Heart right ventricle (tissue), 16 donors: ENCODE measurements around the gene IL6R. TPM values are rescaled to one million over a fixed set of nuclear protein-coding genes. Genes with fewer than 3 reads are reported as not detected.

Experiments
- ATAC-seq, 8 donors: fragments of 200-7000 bp; cut with Tn5 transposase; one replicate each; pipeline ENCODE4 v1.9.1; 2020; ENCODE audit warnings: mild to moderate bottlenecking in 8 of 8, moderate library complexity in 8 of 8, moderate number of reproducible peaks in 1 of 8
- DNase-seq, 2 donors: peaks; one replicate each; pipeline ENCODE4 v3.0.0-alpha.2; 2020
- H3K27ac ChIP-seq, 10 donors: fragments of 200-600 bp; sonication (generic) in 2 of 10; one replicate each; pipeline versions ENCODE4 v1.5.0 to v1.8.0; 2020 to 2022; ENCODE audit warnings: mild to moderate bottlenecking in 3 of 10
- H3K27me3 ChIP-seq, 7 donors: fragments of 200-600 bp; one replicate each; pipeline ENCODE4 v1.8.0; 2021 to 2022; ENCODE audit warnings: mild to moderate bottlenecking in 2 of 7
- H3K36me3 ChIP-seq, 9 donors: fragments of 200-600 bp; sonication (generic) in 1 of 9; one replicate each; pipeline versions ENCODE4 v1.5.0 to v1.8.0; 2020 to 2022; ENCODE audit warnings: mild to moderate bottlenecking in 2 of 9
- H3K4me1 ChIP-seq, 9 donors: fragments of 200-600 bp; sonication (generic) in 1 of 9; one replicate each; pipeline versions ENCODE4 v1.5.0 to v1.8.0; 2020 to 2022; ENCODE audit warnings: mild to moderate bottlenecking in 4 of 9
- H3K4me3 ChIP-seq, 10 donors: fragments of 200-600 bp; sonication (generic) in 2 of 10; one replicate each; pipeline versions ENCODE4 v1.5.0 to v1.8.0; 2020 to 2022; ENCODE audit warnings: mild to moderate bottlenecking in 7 of 10, moderate library complexity in 2 of 10
- H3K9me3 ChIP-seq, 11 donors: fragments of 200-600 bp in 10 of 11; sonication (generic) in 2 of 11; one replicate each; pipeline versions ENCODE4 v1.5.0 to v1.8.0; 2013 to 2022; ENCODE audit warnings: mild to moderate bottlenecking in 2 of 11, control low read depth in 1 of 11, moderate library complexity in 1 of 11
- CTCF ChIP-seq, 9 donors: fragments of 200-600 bp; sonication (generic) in 2 of 9; IDR thresholded peaks; one replicate each; pipeline versions ENCODE4 v1.5.0 to v1.8.0; 2021 to 2022; ENCODE audit warnings: antibody characterized with exemption in 9 of 9, mild to moderate bottlenecking in 5 of 9, moderate library complexity in 1 of 9
- WGBS, 2 donors: extraction: QIAGEN DNeasy Blood & Tissue Kit; methylation state at CpG; one replicate each; pipeline ENCODE4 v1.1.7; 2013; ENCODE audit warnings: inconsistent platforms in 1 of 2; 5-methylcytosine and 5-hydroxymethylcytosine counted together
- intact Hi-C, 10 donors: fragments of 100-400 bp; cut with DNase I; formaldehyde crosslinking; loops; one replicate each; pipeline versions ENCODE4 v1.11.1 to v1.14.2; 2022
- polyA plus RNA-seq, 2 donors: library from polyadenylated mRNA; stranded (reverse); fragments of 200-250 nt; gene quantifications; one replicate each; pipeline ENCODE4 v1.2.3, GENCODE V29; 2013
- total RNA-seq, 10 donors: library from RNA; stranded (reverse); fragmentation: NEBNext Ultra II Directional in 3 of 10; extraction: Animal tissue kit (Norgen Biotek cat#: 25700) in 3 of 10; gene quantifications; one replicate each; pipeline versions ENCODE4 v1.2.1 to v1.2.4, GENCODE V29; 2021 to 2023
- donor health status: Arrhythmogenic right ventricular cardiomyopathy.
- donor health status: ischemic (EF 13 %, LVEDD 7.1; RV severe dilation, severe dysfunction).
- donor health status: healthy with polysubstance abuse.
- donor health status: DM: no; HTN: yes; CAD: no.
- donor health status: DM: no; HTN: no; CAD: no.
- donor health status: ischemic (EF 25% LVEDD 6.9; RV normal size, moderate dysfunction).
- donor health status: ischemic (EF 25% LVEDD 5.7; RV mildly dilated, moderate dysfunction).
- donor health status: healthy.
- donor health status: DM: yes; HTN: yes; CAD: no.
- donor health status: Ischemic cardiomyopathy.
- donor health status: ischemic (EF 35%, LVEDD 5.7; RV mildly dilated, moderate dysfunction).
- donor health status: nonischemic (EF 11% LVEDD 7.7; RV severe dilation, severe dysfunction).
- donor health status: DM: yes; HTN: yes; CAD: no.
- donor health status: PGD.
- donor health status: ischemic (EF 29% LVEDD 5.4; RV normal size, mild dysfunction).
- donor health status: nonischemic (EF 23%, LVEDD 6.1; RV moderate dilation, normal function).

The IL6R gene
- total and polyA plus RNA-seq, 12 donors: 2.9 to 16.2 (median 9.3) TPM

- TF ChIP-seq CTCF (IDR thresholded peaks at IDR 0.05): no peak
- 65 to 72% methylated on average over 11 of the region's 11 CpGs for WGBS, 2 donors
- intact Hi-C loops: loop anchor here in 6 of 10 donors (5.0 to 10.0 kb wide), 7 partner anchors 35 to 140 kb away; no protein-coding TSS in a partner anchor
- ATAC-seq (peak in 1 of 8 donors; percentile 3), DNase-seq (no peak)
- Histone ChIP-seq H3K27me3 (no peaks in the 10 kb centered on the region), H3K27ac (peak overlapping the region; percentile 48 to 96 (median 94)), H3K4me3 (peak overlapping the region in 9 of 10 donors; percentile 5 to 78 (median 67)), H3K9me3 (no peaks in the 10 kb centered on the region), H3K36me3 (peaks cover 0 to 6% (median 0%) of the 10 kb centered on the region in 9 donors), H3K4me1 (peaks cover 3 to 92% (median 48%) of the 10 kb centered on the region in 9 donors)
These were observed 2.3 kb downstream of the IL6R start for GRCh38 chr1:154407198-154408091.

GRCh38 chr1:154408174-154408777, 3.1 kb downstream of the IL6R start:
- Histone ChIP-seq H3K27me3 (no peaks in the 10 kb centered on the region), H3K27ac (peak overlapping the region; percentile 12 to 96 (median 94)), H3K4me3 (peak overlapping the region in 5 of 10 donors; percentile 63 to 78 (median 67)), H3K4me1 (peaks cover 3 to 84% (median 48%) of the 10 kb centered on the region in 9 donors), H3K9me3 (no peaks in the 10 kb centered on the region), H3K36me3 (peaks cover 0 to 6% (median 0%) of the 10 kb centered on the region in 9 donors)
- TF ChIP-seq CTCF (IDR thresholded peaks at IDR 0.05): no peak
- intact Hi-C loops: loop anchor here in 6 of 10 donors (5.0 to 10.0 kb wide), 7 partner anchors 34 to 139 kb away; no protein-coding TSS in a partner anchor
- 61 to 64% methylated on average over 7 of the region's 7 CpGs for WGBS, 2 donors
- DNase-seq (no peak), ATAC-seq (no peak)

GRCh38 chr1:154410185-154410827, 5.2 kb downstream of the IL6R start:
- Histone ChIP-seq H3K27ac (peak overlapping the region in 2 of 10 donors; percentile 26 to 38), H3K4me1 (peaks cover 10 to 75% (median 51%) of the 10 kb centered on the region in 9 donors), H3K36me3 (peaks cover 0 to 6% (median 0%) of the 10 kb centered on the region in 9 donors), H3K27me3 (no peaks in the 10 kb centered on the region), H3K4me3 (no peak overlapping the region), H3K9me3 (no peaks in the 10 kb centered on the region)
- no peak for TF ChIP-seq CTCF (IDR thresholded peaks at IDR 0.05)
- DNase-seq (no peak), ATAC-seq (no peak)
- intact Hi-C loops: no loop called here
- WGBS, 2 donors: 78 to 81% methylated on average over 9 of the region's 9 CpGs

GRCh38 chr1:154411525-154411924, 6.4 kb downstream of the IL6R start:
- ATAC-seq: no peak
- no peak for TF ChIP-seq CTCF (IDR thresholded peaks at IDR 0.05)
- H3K27ac ChIP-seq: peak overlapping the region in 2 of 10 donors; percentile 11 to 17

More at GRCh38 chr1:154411525-154411924, 6.4 kb downstream of the IL6R start:
- Histone ChIP-seq H3K36me3 (peaks cover 0 to 6% (median 0%) of the 10 kb centered on the region in 9 donors), H3K27me3 (no peaks in the 10 kb centered on the region), H3K4me3 (no peak overlapping the region), H3K4me1 (peaks cover 10 to 74% (median 45%) of the 10 kb centered on the region in 9 donors), H3K9me3 (no peaks in the 10 kb centered on the region)
- no peak for DNase-seq
- WGBS, 2 donors: 93 to 98% methylated on average over 4 of the region's 4 CpGs
- intact Hi-C loops: no loop called here
